Adrenal gland (tissue), 5 donors: ENCODE results near the gene RBM34.

Experiments used
- CTCF ChIP-seq, 6 experiments: fragments of 450-650 bp in 4 of 6; fragments of 200-600 bp in 2 of 6; sonication (generic) in 1 of 6; IDR thresholded peaks; 1 replicate in 5 of 6; 2 replicates in 1 of 6; pipeline versions ENCODE4 v1.5.1 to v1.8.0; 2016 to 2021; ENCODE audit warnings: antibody characterized with exemption in 6 of 6, mild to moderate bottlenecking in 2 of 6, moderate library complexity in 1 of 6
- POLR2A ChIP-seq, 2 donors: fragments of 450-650 bp; IDR thresholded peaks; one replicate each; pipeline ENCODE4 v1.6.1; 2017; ENCODE audit warnings: antibody characterized with exemption in 2 of 2, mild to moderate bottlenecking in 2 of 2, moderate library complexity in 1 of 2
- donor health status: DM: no; HTN: no; CAD: no.

GRCh38 chr1:235157150-235157549 lies 3.9 kb downstream of the RBM34 start:
- TF ChIP-seq CTCF (IDR thresholded peaks at IDR 0.05) (no peak), POLR2A (IDR thresholded peaks at IDR 0.05) (no peak)
